ENCODE results near the gene RARG.

RARG gene

GRCh38 chr12:53221203-53222080 is 10.6 kb downstream of the RARG start:
- TF ChIP-seq, protein P1, sequence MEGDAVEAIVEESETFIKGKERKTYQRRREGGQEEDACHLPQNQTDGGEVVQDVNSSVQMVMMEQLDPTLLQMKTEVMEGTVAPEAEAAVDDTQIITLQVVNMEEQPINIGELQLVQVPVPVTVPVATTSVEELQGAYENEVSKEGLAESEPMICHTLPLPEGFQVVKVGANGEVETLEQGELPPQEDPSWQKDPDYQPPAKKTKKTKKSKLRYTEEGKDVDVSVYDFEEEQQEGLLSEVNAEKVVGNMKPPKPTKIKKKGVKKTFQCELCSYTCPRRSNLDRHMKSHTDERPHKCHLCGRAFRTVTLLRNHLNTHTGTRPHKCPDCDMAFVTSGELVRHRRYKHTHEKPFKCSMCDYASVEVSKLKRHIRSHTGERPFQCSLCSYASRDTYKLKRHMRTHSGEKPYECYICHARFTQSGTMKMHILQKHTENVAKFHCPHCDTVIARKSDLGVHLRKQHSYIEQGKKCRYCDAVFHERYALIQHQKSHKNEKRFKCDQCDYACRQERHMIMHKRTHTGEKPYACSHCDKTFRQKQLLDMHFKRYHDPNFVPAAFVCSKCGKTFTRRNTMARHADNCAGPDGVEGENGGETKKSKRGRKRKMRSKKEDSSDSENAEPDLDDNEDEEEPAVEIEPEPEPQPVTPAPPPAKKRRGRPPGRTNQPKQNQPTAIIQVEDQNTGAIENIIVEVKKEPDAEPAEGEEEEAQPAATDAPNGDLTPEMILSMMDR (IDR thresholded peaks at IDR 0.05; ENCODE audit: control insufficient read depth, insufficient read depth, low read depth, low read length, missing control alignments): peak; percentile 16
- DNase-seq (ENCODE audit: low read depth): no peak
- peak overlapping the region; percentile 47 for H3K4me3 ChIP-seq (ENCODE audit: control insufficient read depth, low read depth, low read length)

- H3K4me3 ChIP-seq (ENCODE audit: control insufficient read depth, low read depth, low read length): peak overlapping the region; percentile 83
- DNase-seq (ENCODE audit: low read depth): no peak
- TF ChIP-seq, protein P1 (IDR thresholded peaks at IDR 0.05; ENCODE audit: control insufficient read depth, insufficient read depth, low read depth, low read length, missing control alignments): no peak
Measured at GRCh38 chr12:53220694-53221202, 11.3 kb downstream of the RARG start.

GRCh38 chr12:53219956-53220693 is 11.9 kb downstream of the RARG start:
- TF ChIP-seq, protein P1 (IDR thresholded peaks at IDR 0.05; ENCODE audit: control insufficient read depth, insufficient read depth, low read depth, low read length, missing control alignments): no peak
- H3K4me3 ChIP-seq (ENCODE audit: control insufficient read depth, low read depth, low read length): peak overlapping the region; percentile 83
- DNase-seq (ENCODE audit: low read depth): no peak

- TF ChIP-seq, protein P1 (IDR thresholded peaks at IDR 0.05; ENCODE audit: control insufficient read depth, insufficient read depth, low read depth, low read length, missing control alignments): no peak
- peak overlapping the region; percentile 83 for H3K4me3 ChIP-seq (ENCODE audit: control insufficient read depth, low read depth, low read length)
- no peak for DNase-seq (ENCODE audit: low read depth)
Measured at GRCh38 chr12:53219292-53219955, 12.6 kb downstream of the RARG start.

- TF ChIP-seq, protein P1 (IDR thresholded peaks at IDR 0.05; ENCODE audit: control insufficient read depth, insufficient read depth, low read depth, low read length, missing control alignments): no peak
- DNase-seq (ENCODE audit: low read depth): no peak
- H3K4me3 ChIP-seq (ENCODE audit: control insufficient read depth, low read depth, low read length): peak overlapping the region; percentile 83
Measured at GRCh38 chr12:53218551-53219291, 13.3 kb downstream of the RARG start.

- no peak for DNase-seq (ENCODE audit: low read depth)
- H3K4me3 ChIP-seq (ENCODE audit: control insufficient read depth, low read depth, low read length): peak overlapping the region; percentile 83
- TF ChIP-seq, protein P1 (IDR thresholded peaks at IDR 0.05; ENCODE audit: control insufficient read depth, insufficient read depth, low read depth, low read length, missing control alignments): no peak
Measured at GRCh38 chr12:53217931-53218307, 14.1 kb downstream of the RARG start.

Data from AG09309 (cell line).